Fibroblast of the aortic adventitia (primary cell): ENCODE measurements around the gene GSTP1. TPM values are rescaled to one million over a fixed set of nuclear protein-coding genes. Genes with fewer than 3 reads are reported as not detected.
A peak's percentile ranks its signal among the peaks of the same experiment; 100 is the strongest.
"Not testable (repeated sequence)": the region's sequence is repeated elsewhere in the genome, so short reads cannot be mapped to it uniquely, and the experiment has no call there.

Experiments
- DNase-seq: peaks from one replicate; pipeline ENCODE4 v3.0.0-alpha.2; 2010; ENCODE audit warnings: low read depth
- H3K4me3 ChIP-seq: 2 replicates; pipeline ENCODE4 v1.5.1; 2011; ENCODE audit warnings: low read depth, mild to moderate bottlenecking, control low read depth, low read length, moderate library complexity
- total RNA-seq: library from RNA; depleted of rRNA; stranded (reverse); fragments of >200 nt; gene quantifications from 2 replicates; pipeline ENCODE4 v1.2.3, GENCODE V29; 2012; ENCODE audit warnings: low replicate concordance
- TF ChIP-seq, protein P1 (sequence below): IDR thresholded peaks from 2 replicates; pipeline ENCODE4 v1.5.1; 2011; ENCODE audit warnings: mild to moderate bottlenecking, low read length, control low read depth, inconsistent platforms; ENCODE audit not compliant: insufficient read depth

GSTP1 gene
- total RNA-seq, 1 donor = 538 TPM

DNA sequence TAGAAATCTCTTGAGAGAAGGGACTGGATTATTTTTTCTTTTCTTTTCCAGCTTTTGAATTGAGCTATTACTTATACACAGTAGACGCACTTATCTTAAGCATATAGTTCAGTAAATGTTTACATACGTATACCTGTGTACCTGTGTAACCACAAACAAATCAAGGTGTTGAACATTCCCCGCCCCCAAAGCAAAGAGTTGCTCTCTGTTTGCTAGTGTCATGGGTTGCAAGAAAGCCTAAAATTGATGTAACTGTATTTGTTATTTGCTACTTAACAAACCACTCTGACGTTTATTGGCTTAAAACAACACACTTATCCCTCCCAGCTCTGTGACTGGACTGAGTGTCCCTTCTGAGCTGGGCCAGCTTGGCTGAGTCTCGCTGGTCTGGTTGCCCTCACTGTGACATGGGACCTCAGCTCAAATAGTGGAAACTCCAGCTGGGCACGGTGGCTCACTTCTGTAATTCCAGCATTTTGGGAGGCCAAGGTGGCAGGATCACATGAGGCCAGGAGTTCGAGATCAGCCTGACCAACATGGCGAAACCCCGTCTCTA is 35.0 kb upstream of the GSTP1 start:
- no peak for DNase-seq
- TF ChIP-seq, protein P1, sequence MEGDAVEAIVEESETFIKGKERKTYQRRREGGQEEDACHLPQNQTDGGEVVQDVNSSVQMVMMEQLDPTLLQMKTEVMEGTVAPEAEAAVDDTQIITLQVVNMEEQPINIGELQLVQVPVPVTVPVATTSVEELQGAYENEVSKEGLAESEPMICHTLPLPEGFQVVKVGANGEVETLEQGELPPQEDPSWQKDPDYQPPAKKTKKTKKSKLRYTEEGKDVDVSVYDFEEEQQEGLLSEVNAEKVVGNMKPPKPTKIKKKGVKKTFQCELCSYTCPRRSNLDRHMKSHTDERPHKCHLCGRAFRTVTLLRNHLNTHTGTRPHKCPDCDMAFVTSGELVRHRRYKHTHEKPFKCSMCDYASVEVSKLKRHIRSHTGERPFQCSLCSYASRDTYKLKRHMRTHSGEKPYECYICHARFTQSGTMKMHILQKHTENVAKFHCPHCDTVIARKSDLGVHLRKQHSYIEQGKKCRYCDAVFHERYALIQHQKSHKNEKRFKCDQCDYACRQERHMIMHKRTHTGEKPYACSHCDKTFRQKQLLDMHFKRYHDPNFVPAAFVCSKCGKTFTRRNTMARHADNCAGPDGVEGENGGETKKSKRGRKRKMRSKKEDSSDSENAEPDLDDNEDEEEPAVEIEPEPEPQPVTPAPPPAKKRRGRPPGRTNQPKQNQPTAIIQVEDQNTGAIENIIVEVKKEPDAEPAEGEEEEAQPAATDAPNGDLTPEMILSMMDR = no peak
- no peak overlapping the region for H3K4me3 ChIP-seq

DNA sequence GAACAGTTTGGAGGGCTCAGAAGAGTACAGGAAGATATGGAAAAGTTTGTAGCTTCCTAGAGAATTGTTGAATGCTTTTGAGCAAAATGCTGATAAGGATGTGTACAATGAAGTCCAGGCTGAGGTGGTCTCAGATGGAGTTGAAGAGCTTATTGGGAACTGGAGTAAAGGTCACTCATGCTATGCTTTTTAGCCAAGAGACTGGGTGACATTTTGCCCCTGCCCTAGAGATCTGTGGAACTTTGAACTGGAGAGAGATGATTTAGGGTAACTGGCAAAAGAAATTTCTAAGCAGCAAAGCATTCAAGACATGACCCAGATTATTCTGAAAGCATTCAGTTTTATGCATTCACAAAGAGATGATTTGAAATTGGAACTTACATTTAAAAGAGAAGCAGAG is 32.5 kb upstream of the GSTP1 start:
- TF ChIP-seq, protein P1 = no peak
- no peak overlapping the region for H3K4me3 ChIP-seq
- no peak for DNase-seq

GRCh38 chr11:67551697-67552096 is 31.9 kb upstream of the GSTP1 start:
- H3K4me3 ChIP-seq, DNase-seq: not testable (repeated sequence)

GRCh38 chr11:67556244-67556643 is 27.4 kb upstream of the GSTP1 start:
- no peak for DNase-seq
- no peak overlapping the region for H3K4me3 ChIP-seq
- TF ChIP-seq, protein P1 = no peak

- DNase-seq = peak; percentile 61
- TF ChIP-seq, protein P1 = no peak
- no peak overlapping the region for H3K4me3 ChIP-seq
Observed at GRCh38 chr11:67558084-67558772, 25.4 kb upstream of the GSTP1 start.

- no peak for DNase-seq
- TF ChIP-seq, protein P1 = no peak
- H3K4me3 ChIP-seq = no peak overlapping the region
Observed at GRCh38 chr11:67561971-67562619, 21.5 kb upstream of the GSTP1 start.

DNA sequence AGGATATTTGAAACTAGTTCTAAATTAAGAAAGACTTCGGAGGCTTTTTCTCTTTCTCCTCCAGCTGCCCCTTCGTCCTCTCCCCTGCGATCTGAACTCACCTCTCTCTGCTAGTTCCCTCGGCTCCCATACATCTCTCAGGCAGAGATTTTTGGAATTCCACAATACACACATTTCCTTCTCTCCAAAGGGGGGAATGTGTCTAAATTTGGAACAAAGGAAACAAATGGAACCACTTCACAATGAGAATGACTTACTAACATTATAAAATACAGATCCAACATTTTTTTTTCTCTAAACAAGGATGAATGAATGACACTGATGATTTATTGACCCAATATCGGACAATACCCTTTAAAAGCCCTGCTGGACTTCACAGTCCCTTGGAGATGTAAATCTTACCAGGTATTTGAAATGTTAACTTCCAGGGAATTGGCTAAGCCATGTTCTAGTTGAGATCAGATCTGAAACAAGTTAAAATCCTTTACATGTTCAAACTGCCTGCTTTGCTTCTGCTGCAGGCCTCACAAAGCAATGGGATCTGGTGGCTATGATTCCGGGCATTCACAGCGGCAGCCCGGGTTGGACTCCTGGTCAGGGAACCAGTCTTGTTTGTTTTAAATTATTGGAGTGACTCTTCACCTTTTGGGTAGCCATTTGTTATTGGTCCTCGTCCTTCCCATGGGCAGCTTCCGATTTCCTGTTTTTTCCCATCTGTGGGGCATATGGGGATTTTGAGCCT is 20.5 kb upstream of the GSTP1 start:
- no peak overlapping the region for H3K4me3 ChIP-seq
- DNase-seq = peak; percentile 12
- TF ChIP-seq, protein P1 = no peak

DNA sequence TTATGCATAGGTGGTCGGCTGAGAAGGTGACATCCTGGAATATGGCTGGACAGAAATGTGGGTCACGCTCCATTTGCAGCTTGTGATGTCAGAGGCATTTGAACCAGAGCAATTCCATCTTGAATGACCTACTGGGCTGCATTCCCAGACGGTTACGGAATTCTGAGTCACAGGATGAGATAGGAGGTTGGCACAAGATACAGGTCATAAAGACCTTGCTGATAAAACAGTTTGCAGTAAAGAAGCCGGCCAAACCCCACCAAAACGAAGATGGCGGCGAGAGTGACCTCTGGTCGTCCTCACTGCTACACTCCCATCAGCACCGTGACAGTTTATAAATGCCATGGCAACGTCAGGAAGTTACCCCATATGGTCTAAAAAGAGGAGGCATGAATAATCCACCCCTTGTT is 19.9 kb upstream of the GSTP1 start:
- H3K4me3 ChIP-seq = not testable (repeated sequence)
- peak; percentile 94 for DNase-seq
